Activated CD8-positive, alpha-beta T cell treated with anti-CD3 and anti-CD28 coated beads for 36 hours (primary cell): ENCODE results near the gene SLC12A1. TPM values are rescaled to one million over a fixed set of nuclear protein-coding genes. Genes with fewer than 3 reads are reported as not detected.
A peak's percentile ranks its signal among the peaks of the same experiment; 100 is the strongest.

Experiments used
- ATAC-seq: fragments of 200-7000 bp; cut with Tn5 transposase; one replicate; pipeline ENCODE4 v1.10.0; 2021; ENCODE audit warnings: mild to moderate bottlenecking, moderate library complexity
- CTCF ChIA-PET: fragments of 350-600 bp; sonication (Branson Sonifier 250); formaldehyde crosslinking; loops from one replicate; lab custom pipeline; 2021; ENCODE audit warnings: antibody characterized with exemption; lab: Charles Lee
- POLR2A ChIA-PET: fragments of 350-600 bp; sonication (Branson Sonifier 250); formaldehyde crosslinking; loops from one replicate; lab custom pipeline; 2021; ENCODE audit warnings: antibody characterized with exemption; lab: Charles Lee
- DNase-seq: peaks from one replicate; pipeline ENCODE4 v3.0.0-alpha.2; 2020
- H3K27ac Mint-ChIP-seq: one replicate; pipeline ENCODE4 v1.8.0; 2021; ENCODE audit warnings: mild to moderate bottlenecking, mixed read lengths
- H3K27me3 Mint-ChIP-seq: one replicate; pipeline ENCODE4 v1.8.0; 2021; ENCODE audit warnings: mixed read lengths
- H3K36me3 Mint-ChIP-seq: one replicate; pipeline ENCODE4 v1.8.0; 2021; ENCODE audit warnings: low read depth, mixed read lengths
- H3K4me1 Mint-ChIP-seq: one replicate; pipeline ENCODE4 v1.8.0; 2021; ENCODE audit warnings: low read depth, mixed read lengths
- H3K4me3 Mint-ChIP-seq: one replicate; pipeline ENCODE4 v1.8.0; 2021; ENCODE audit warnings: mild to moderate bottlenecking, moderate library complexity, mixed read lengths
- H3K9me3 Mint-ChIP-seq: one replicate; pipeline ENCODE4 v1.8.0; 2021; ENCODE audit warnings: mixed read lengths
- CTCF ChIP-seq: fragments of 200-600 bp; IDR thresholded peaks from one replicate; pipeline ENCODE4 v1.8.0; 2022; ENCODE audit warnings: antibody characterized with exemption, mild to moderate bottlenecking
- intact Hi-C: fragments of 100-400 bp; cut with micrococcal nuclease; formaldehyde crosslinking; loops from one replicate; pipeline ENCODE4 v1.10.0; 2022
- total RNA-seq, 2 experiments: library from RNA; stranded (reverse); gene quantifications; one replicate each; pipeline ENCODE4 v1.2.3, GENCODE V29; 2021

SLC12A1 gene
- total RNA-seq, 2 experiments from 2014 or later = not detected

- H3K36me3 Mint-ChIP-seq = no peaks in the 10 kb centered on the region
- no peak for DNase-seq
- H3K4me1 Mint-ChIP-seq = no peaks in the 10 kb centered on the region
- no peak for TF ChIP-seq CTCF
- H3K4me3 Mint-ChIP-seq = no peak overlapping the region
- intact Hi-C loops = no loop called here
- H3K27ac Mint-ChIP-seq = no peak overlapping the region
- POLR2A ChIA-PET = no interaction called here
- peaks cover 27% of the 10 kb centered on the region for H3K27me3 Mint-ChIP-seq
- H3K9me3 Mint-ChIP-seq = no peaks in the 10 kb centered on the region
- ATAC-seq = no peak
- CTCF ChIA-PET = no interaction called here
Measured at GRCh38 chr15:48185529-48185928, 20.6 kb upstream of the SLC12A1 start.

GRCh38 chr15:48186271-48186670 is 19.8 kb upstream of the SLC12A1 start:
- Mint-ChIP-seq H3K27ac (no peak overlapping the region), H3K4me1 (peaks cover under 1% of the 10 kb centered on the region), H3K9me3 (no peaks in the 10 kb centered on the region), H3K27me3 (peaks cover 28% of the 10 kb centered on the region), H3K4me3 (no peak overlapping the region), H3K36me3 (no peaks in the 10 kb centered on the region)
- ChIA-PET POLR2A (no interaction called here), CTCF (no interaction called here)
- intact Hi-C loops = no loop called here
- no peak for DNase-seq
- TF ChIP-seq CTCF = no peak
- no peak for ATAC-seq

GRCh38 chr15:48190932-48191573 is 15.0 kb upstream of the SLC12A1 start:
- Mint-ChIP-seq H3K27ac (no peak overlapping the region), H3K4me3 (peak overlapping the region; percentile 26), H3K27me3 (peaks cover 34% of the 10 kb centered on the region), H3K36me3 (no peaks in the 10 kb centered on the region), H3K4me1 (peaks cover 4% of the 10 kb centered on the region), H3K9me3 (no peaks in the 10 kb centered on the region)
- ChIA-PET CTCF (no interaction called here), POLR2A (no interaction called here)
- peak; percentile 56 for DNase-seq
- intact Hi-C loops = no loop called here
- ATAC-seq = no peak
- TF ChIP-seq CTCF = no peak

GRCh38 chr15:48191574-48192225 is 14.4 kb upstream of the SLC12A1 start, which contains the start of gene CTXN2:
TSS of gene CTXN2 (plus strand) at chr15:48191665. CDS start at chr15:48201301, 9,636 bp downstream.
- Mint-ChIP-seq H3K27ac (no peak within 1 kb of the TSS), H3K36me3 (no peaks in the 10 kb centered on the region), H3K4me3 (peak within 1 kb of the TSS; percentile 26), H3K27me3 (peaks cover 38% of the 10 kb centered on the region), H3K4me1 (peaks cover 4% of the 10 kb centered on the region), H3K9me3 (no peaks in the 10 kb centered on the region)
- intact Hi-C loops = no loop called here
- ChIA-PET POLR2A (no interaction called here), CTCF (no interaction called here)
- ATAC-seq (no peak), DNase-seq (no peak)
- TF ChIP-seq CTCF = no peak

GRCh38 chr15:48202068-48202467 is 4.0 kb upstream of the SLC12A1 start:
- no peaks in the 10 kb centered on the region for H3K4me1 Mint-ChIP-seq
- no peaks in the 10 kb centered on the region for H3K9me3 Mint-ChIP-seq
- no peak overlapping the region for H3K4me3 Mint-ChIP-seq
- no peak overlapping the region for H3K27ac Mint-ChIP-seq
- intact Hi-C loops = no loop called here
- ATAC-seq (no peak), DNase-seq (no peak)
- no peak for TF ChIP-seq CTCF
- POLR2A ChIA-PET = no interaction called here
- peaks cover 18% of the 10 kb centered on the region for H3K27me3 Mint-ChIP-seq
- CTCF ChIA-PET = no interaction called here
- H3K36me3 Mint-ChIP-seq = no peaks in the 10 kb centered on the region
